HG02870 (cell line): ENCODE data around the gene SENP7.
A peak's percentile ranks its signal among the peaks of the same experiment; 100 is the strongest.
"Not testable (repeated sequence)": the region's sequence is repeated elsewhere in the genome, so short reads cannot be mapped to it uniquely, and the experiment has no call there.

ENCODE experiments used
- ATAC-seq: cut with Tn5 transposase; IDR thresholded peaks from one replicate; pipeline ENCODE4 v1.9.1; 2021; ENCODE audit warnings: mild to moderate bottlenecking, moderate library complexity; ENCODE audit not compliant: unreplicated experiment

SENP7 gene

DNA sequence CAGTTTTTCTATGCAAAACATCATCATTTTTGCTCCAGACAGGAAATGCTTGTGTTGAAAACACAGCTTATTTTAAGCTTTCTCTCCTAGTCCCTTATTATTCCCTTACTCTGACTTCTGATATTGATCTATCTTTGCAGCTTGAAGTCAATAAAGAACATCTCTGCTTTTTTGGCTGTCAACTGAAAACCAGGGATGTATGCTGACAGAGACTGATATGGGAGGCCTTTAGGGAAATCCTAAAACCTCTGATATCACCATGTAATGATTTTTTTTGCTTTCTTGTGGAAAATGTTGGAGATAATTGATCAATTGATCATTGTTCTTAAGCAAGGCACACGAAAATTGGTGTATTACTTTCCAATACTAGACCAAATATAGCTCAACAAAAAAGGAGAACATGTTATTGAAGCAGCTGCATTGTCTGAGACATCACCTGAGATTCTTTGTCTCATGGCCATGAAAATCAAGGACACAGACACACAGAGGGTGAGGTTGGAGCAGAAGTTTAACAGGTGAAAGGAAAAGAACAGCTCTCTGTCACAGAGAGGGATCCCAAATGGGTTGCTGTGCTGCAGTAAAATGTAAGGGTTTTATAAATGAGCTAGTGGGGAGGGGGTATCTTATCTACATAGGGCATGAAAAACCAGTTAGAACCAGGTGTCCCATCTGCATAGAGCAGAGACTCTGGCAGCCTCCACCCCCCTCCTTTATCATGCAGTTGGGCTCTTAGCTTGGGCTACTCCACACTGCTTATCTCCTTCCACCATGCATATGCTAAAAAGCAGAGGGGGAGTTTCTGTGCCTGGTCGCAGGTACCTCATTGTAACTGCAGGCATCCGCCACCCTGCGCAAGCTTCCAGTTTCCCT, 17.0 kb upstream of the SENP7 start:
- ATAC-seq, result no peak

GRCh38 chr3:101527906-101528305, 14.9 kb upstream of the SENP7 start:
- no peak for ATAC-seq

- ATAC-seq, result no peak
These were observed 14.4 kb upstream of the SENP7 start for GRCh38 chr3:101527441-101527840.

DNA sequence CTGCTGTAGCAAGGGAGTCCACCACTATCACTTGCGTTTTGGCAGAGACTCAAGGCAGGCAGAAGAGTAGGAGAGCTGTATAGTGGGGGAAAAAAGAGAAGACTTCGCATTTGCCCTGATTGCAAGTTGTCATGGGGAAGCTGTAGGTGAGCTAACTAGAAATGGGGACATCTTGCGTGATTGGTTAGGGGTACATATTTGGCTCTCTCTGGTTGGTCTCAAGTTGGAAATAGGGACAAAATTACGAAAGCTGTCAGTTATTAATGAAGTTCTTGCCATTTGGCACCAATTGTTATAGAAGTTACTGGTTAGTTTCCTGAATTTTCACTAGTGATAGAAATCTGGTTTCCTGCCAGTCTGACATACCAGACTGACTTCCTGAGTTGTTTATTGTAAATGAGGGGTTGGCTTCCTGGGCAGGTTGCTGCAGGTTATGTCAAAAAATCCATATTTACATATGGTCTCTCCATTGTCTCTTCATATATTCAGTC, 8.2 kb upstream of the SENP7 start:
- no peak for ATAC-seq

GRCh38 chr3:101519685-101520365, 6.8 kb upstream of the SENP7 start:
- ATAC-seq, result no peak

- peak; percentile 96 for ATAC-seq
These were observed 5.4 kb upstream of the SENP7 start for GRCh38 chr3:101518421-101518871.

- ATAC-seq, result peak; percentile 24
These were observed 491 bp upstream of the SENP7 start for GRCh38 chr3:101513419-101513986.

GRCh38 chr3:101512396-101512645, 691 bp downstream of the SENP7 start:
- peak; percentile 35 for ATAC-seq

DNA sequence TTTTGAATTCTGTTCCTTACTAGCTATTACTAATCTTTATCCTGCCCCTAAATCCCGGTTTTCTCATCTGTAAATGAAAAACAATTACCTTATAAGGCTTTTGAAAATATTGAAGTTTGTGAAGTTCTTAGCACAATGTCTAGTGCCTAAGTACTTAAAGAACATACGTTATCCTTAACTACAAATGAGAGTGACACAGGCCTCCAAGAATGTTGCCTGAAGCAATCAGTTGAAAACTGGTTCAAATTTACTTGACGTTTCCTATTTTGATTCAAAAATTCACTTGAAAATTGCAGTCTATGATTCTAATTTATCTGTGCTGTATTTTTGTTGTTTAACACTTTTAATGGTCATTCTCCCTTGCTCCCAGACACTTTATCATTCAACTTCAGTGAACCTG, 3.2 kb downstream of the SENP7 start:
- no peak for ATAC-seq

GRCh38 chr3:101509281-101509680, 3.7 kb downstream of the SENP7 start:
- ATAC-seq, result no peak

DNA sequence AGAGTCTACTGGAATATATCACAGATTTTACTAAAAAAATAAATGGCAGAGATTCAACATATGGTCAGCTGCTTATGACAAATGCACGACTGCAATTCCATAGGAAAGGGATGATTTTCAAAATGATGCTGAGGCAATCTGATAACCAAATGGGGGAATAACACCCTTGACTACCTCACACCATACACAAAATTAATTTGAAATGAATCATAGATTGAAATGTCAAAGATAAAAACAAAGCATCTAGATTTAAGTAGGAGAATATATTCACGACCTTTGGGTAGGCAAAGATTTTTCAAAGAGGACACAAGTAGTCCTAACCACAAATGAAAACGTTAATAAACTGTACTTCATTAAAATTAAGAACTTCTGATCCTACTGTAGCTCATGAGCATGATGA, 11.2 kb downstream of the SENP7 start:
- ATAC-seq, result no peak

DNA sequence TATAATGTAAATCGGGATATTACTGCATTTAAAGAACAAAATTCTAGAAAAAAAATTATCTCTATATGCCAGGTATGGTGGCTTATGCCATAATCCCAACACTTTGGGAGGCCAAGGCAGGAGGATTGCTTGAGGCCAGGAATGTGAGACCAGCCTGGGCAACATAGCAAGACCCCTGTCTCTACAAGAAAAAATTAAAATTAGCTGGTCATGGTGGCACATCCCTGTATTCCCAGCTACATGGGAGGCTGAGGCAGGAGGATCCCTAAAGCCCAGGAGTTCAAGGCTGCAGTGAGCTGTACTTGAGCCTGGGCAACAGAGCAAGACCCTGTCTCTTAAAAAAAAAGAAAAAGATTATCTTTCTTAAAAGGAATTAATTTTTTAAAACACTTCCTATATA, 12.8 kb downstream of the SENP7 start:
- no peak for ATAC-seq

DNA sequence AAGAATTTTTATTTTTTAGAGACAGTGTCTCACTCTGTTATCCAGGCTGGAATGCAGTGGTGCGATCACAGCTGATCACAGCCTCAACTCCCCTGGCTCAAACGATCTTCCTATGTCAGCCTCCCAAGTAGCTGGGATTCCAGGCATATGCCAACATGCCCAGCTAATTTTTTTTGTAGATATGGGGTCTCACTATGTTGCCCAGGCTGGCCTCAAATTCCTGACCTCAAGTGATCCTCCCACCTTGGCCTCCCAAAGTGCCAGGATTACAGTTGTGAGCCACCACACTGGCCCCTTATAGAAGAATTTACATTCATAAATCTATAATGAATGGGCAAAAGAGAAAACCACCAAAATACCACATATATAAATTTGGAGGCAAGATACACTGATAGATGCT, 15.2 kb downstream of the SENP7 start:
- no peak for ATAC-seq

- no peak for ATAC-seq
These were observed 17.5 kb downstream of the SENP7 start for GRCh38 chr3:101495552-101495951.

GRCh38 chr3:101484805-101485620, 28.0 kb downstream of the SENP7 start:
- no peak for ATAC-seq

- ATAC-seq, result no peak
These were observed 34.0 kb downstream of the SENP7 start for GRCh38 chr3:101478980-101479379.

DNA sequence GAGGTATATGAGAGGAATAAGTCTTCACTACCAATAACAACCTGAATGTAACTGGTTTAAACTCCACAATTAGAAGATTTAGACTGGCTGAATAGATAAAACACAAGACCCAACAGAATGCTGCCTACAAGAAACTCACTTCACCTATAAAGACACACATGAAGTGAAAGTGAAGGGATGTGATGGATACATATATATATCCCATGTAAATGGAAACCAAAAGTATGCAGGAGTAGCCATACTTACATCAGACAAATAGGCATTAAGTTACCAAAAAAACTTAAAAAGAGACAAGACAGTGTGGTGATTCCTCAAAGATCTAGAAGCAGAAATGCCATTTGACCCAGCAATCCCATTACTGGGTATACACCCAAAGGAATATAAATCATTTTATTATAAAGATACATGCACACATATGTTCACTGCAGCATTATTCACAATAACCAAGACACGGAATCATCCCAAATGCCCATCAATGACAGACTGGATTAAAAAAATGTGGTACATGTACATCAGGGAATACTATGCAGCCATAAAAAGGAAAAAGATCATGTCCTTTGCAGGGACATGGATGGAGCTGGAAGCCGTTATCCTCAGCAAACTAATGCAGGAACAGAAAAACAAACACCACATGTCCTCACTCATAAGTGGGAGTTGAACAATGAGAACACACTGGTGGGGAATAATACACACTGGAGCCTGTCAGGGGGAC, 38.0 kb downstream of the SENP7 start:
- ATAC-seq, result not testable (repeated sequence)

DNA sequence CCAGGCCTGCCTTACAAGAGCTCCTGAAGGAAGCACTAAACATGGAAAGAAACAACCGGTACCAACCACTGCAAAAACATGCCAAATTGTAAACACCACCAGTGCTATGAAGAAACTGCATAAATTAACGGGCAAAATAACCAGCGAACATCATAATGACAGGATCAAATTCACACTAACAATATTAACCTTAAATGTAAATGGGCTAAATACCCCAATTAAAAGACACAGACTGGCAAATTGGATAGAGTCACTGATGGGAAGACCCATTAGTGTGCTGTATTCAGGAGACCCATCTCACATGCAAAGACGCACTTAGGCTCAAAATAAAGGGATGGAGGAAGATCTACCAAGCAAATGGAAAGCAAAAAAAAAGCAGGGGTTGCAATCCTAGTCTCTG, 44.3 kb downstream of the SENP7 start:
- not testable (repeated sequence) for ATAC-seq

GRCh38 chr3:101467310-101467663, 45.7 kb downstream of the SENP7 start:
- ATAC-seq, result not testable (repeated sequence)

- ATAC-seq, result no peak
These were observed 46.3 kb downstream of the SENP7 start for GRCh38 chr3:101466465-101467309.
